KMS-11 (cell line): ENCODE results near the gene GLS.
A peak's percentile ranks its signal among the peaks of the same experiment; 100 is the strongest.

Experiments used
- H2AFZ ChIP-seq: fragments of 200-600 bp; sonication (generic); 2 replicates; pipeline ENCODE4 v1.6.1; 2016; ENCODE audit warnings: antibody characterized with exemption, mixed run types, low read depth
- H3K27ac ChIP-seq: fragments of 200-600 bp; sonication (generic); 2 replicates; pipeline ENCODE4 v1.6.1; 2016; ENCODE audit warnings: mild to moderate bottlenecking, mixed run types
- H3K27me3 ChIP-seq: fragments of 200-600 bp; sonication (generic); 2 replicates; pipeline ENCODE4 v1.6.1; 2017; ENCODE audit warnings: mild to moderate bottlenecking, low read depth, mixed run types, moderate library complexity; ENCODE audit not compliant: insufficient read depth
- H3K36me3 ChIP-seq: fragments of 200-600 bp; sonication (generic); 2 replicates; pipeline ENCODE4 v1.6.1; 2017; ENCODE audit warnings: mild to moderate bottlenecking, mixed run types; ENCODE audit not compliant: insufficient read depth
- H3K4me1 ChIP-seq: fragments of 200-600 bp; sonication (generic); 2 replicates; pipeline ENCODE4 v1.6.1; 2016; ENCODE audit warnings: mild to moderate bottlenecking, low read depth, mixed run types; ENCODE audit not compliant: poor library complexity, severe bottlenecking
- H3K4me2 ChIP-seq: fragments of 200-600 bp; sonication (generic); 2 replicates; pipeline ENCODE4 v1.7.0; 2016; ENCODE audit warnings: mild to moderate bottlenecking, mixed run types
- H3K4me3 ChIP-seq: fragments of 200-600 bp; sonication (generic); IDR thresholded peaks from 2 replicates; pipeline ENCODE4 v1.6.1; 2017; ENCODE audit warnings: low read depth, low read length, mixed read lengths; ENCODE audit not compliant: insufficient read depth
- H3K79me2 ChIP-seq: fragments of 200-600 bp; sonication (generic); 2 replicates; pipeline ENCODE4 v1.6.1; 2016; ENCODE audit warnings: low read depth, mixed run types; ENCODE audit not compliant: insufficient read depth
- H3K9ac ChIP-seq: fragments of 200-600 bp; sonication (generic); 2 replicates; pipeline ENCODE4 v1.6.1; 2016; ENCODE audit warnings: mild to moderate bottlenecking, mixed run types
- H4K20me1 ChIP-seq: fragments of 200-600 bp; sonication (generic); 2 replicates; pipeline ENCODE4 v1.6.1; 2016; ENCODE audit warnings: mild to moderate bottlenecking, mixed run types; ENCODE audit not compliant: insufficient read depth
- CTCF ChIP-seq: fragments of 200-600 bp; sonication (generic); conservative IDR thresholded peaks from 2 replicates; pipeline ENCODE4 v1.6.1; 2017; ENCODE audit warnings: low read depth, mild to moderate bottlenecking, antibody characterized with exemption, low read length, moderate library complexity, mixed read lengths

GLS gene

GRCh38 chr2:191014653-191015020 lies 134.0 kb downstream of the GLS start:
- peaks cover 45% of the 10 kb centered on the region for H3K4me1 ChIP-seq
- H2AFZ ChIP-seq, result peak overlapping the region; percentile 85; the same call in 1 of the 2 replicates
- H3K79me2 ChIP-seq, result peaks cover 30% of the 10 kb centered on the region
- peak overlapping the region; percentile 98 for H3K4me2 ChIP-seq
- TF ChIP-seq CTCF, result no peak
- peak overlapping the region; percentile 91 for H3K27ac ChIP-seq
- H3K36me3 ChIP-seq, result no peaks in the 10 kb centered on the region; the same call in none of the 2 replicates
- no peaks in the 10 kb centered on the region for H3K27me3 ChIP-seq
- peak overlapping the region; percentile 21 for H3K4me3 ChIP-seq
- peak overlapping the region; percentile 75 for H3K9ac ChIP-seq
- no peaks in the 10 kb centered on the region for H4K20me1 ChIP-seq
